ENCODE measurements around the gene MAGIX. TPM values are rescaled to one million over a fixed set of nuclear protein-coding genes. Genes with fewer than 3 reads are reported as not detected.

Gene MAGIX
- polyA plus RNA-seq, 6 donors from 2014 or later = 0.18 to 0.96 (median 0.35) TPM; not detected in 1

- H3K9me3 Mint-ChIP-seq = peaks cover 0 to 2% (median 0%) of the 10 kb centered on the region in 7 donors
- peak overlapping the region; percentile 77 to 97 (median 94) for H3K4me3 Mint-ChIP-seq
- DNase-seq = no peak
- H3K4me1 Mint-ChIP-seq = peaks cover 20 to 27% (median 24%) of the 10 kb centered on the region in 3 donors
- peak overlapping the region in 4 of 6 donors; percentile 57 to 97 (median 90) for H3K27ac Mint-ChIP-seq
- H3K36me3 Mint-ChIP-seq = no peaks in the 10 kb centered on the region
- H3K27me3 Mint-ChIP-seq = no peaks in the 10 kb centered on the region
- peak; percentile 2 to 13 for ATAC-seq (ENCODE audit: low read depth in 2 of 2)
Measured at GRCh38 chrX:49191574-49192011, 29.0 kb downstream of the MAGIX start.

- H3K27ac Mint-ChIP-seq = peak overlapping the region in 2 of 6 donors; percentile 23 to 59
- H3K27me3 Mint-ChIP-seq = peaks cover 0 to 2% (median 0%) of the 10 kb centered on the region in 3 donors
- DNase-seq (no peak), ATAC-seq (ENCODE audit: low read depth in 2 of 2) (no peak)
- peaks cover 19 to 23% (median 20%) of the 10 kb centered on the region in 3 donors for H3K4me1 Mint-ChIP-seq
- H3K36me3 Mint-ChIP-seq = no peaks in the 10 kb centered on the region
- H3K4me3 Mint-ChIP-seq = peak overlapping the region in 4 of 8 donors; percentile 8 to 81 (median 50)
- H3K9me3 Mint-ChIP-seq = peaks cover 0 to 2% (median 0%) of the 10 kb centered on the region in 7 donors
Measured at GRCh38 chrX:49192722-49193328, 30.3 kb downstream of the MAGIX start.

GRCh38 chrX:49193542-49193964, 31.0 kb downstream of the MAGIX start:
- no peaks in the 10 kb centered on the region for H3K36me3 Mint-ChIP-seq
- H3K4me3 Mint-ChIP-seq = peak overlapping the region in 1 of 8 donors; percentile 82
- DNase-seq (no peak), ATAC-seq (ENCODE audit: low read depth in 2 of 2) (no peak)
- peaks cover 0 to 9% (median 0%) of the 10 kb centered on the region in 3 donors for H3K27me3 Mint-ChIP-seq
- H3K9me3 Mint-ChIP-seq = peaks cover 0 to 2% (median 0%) of the 10 kb centered on the region in 7 donors
- no peak overlapping the region for H3K27ac Mint-ChIP-seq
- peaks cover 21 to 28% (median 22%) of the 10 kb centered on the region in 3 donors for H3K4me1 Mint-ChIP-seq

GRCh38 chrX:49197543-49198087, 35.1 kb downstream of the MAGIX start:
- Mint-ChIP-seq H3K27ac (no peak overlapping the region), H3K36me3 (no peaks in the 10 kb centered on the region)

GRCh38 chrX:49198540-49199314, 36.2 kb downstream of the MAGIX start:
- Mint-ChIP-seq H3K27ac (no peak overlapping the region), H3K36me3 (no peaks in the 10 kb centered on the region), H3K4me1 (peaks cover 12 to 18% (median 14%) of the 10 kb centered on the region in 3 donors), H3K9me3 (peaks cover 0 to 2% (median 0%) of the 10 kb centered on the region in 7 donors), H3K27me3 (peaks cover 0 to 11% (median 0%) of the 10 kb centered on the region in 3 donors), H3K4me3 (peak overlapping the region; percentile 24 to 79 (median 47))
- ATAC-seq (ENCODE audit: low read depth in 2 of 2) = no peak
- no peak for DNase-seq

More at GRCh38 chrX:49197543-49198087, 35.1 kb downstream of the MAGIX start:
- Mint-ChIP-seq H3K4me1 (peaks cover 15 to 22% (median 18%) of the 10 kb centered on the region in 3 donors), H3K27me3 (peaks cover 0 to 11% (median 0%) of the 10 kb centered on the region in 3 donors), H3K4me3 (peak overlapping the region in 2 of 8 donors; percentile 17 to 79), H3K9me3 (peaks cover 0 to 2% (median 0%) of the 10 kb centered on the region in 7 donors)
- DNase-seq = no peak
- ATAC-seq (ENCODE audit: low read depth in 2 of 2) = no peak

GRCh38 chrX:49199315-49199595, 36.7 kb downstream of the MAGIX start:
- Mint-ChIP-seq H3K4me1 (peaks cover 11 to 18% (median 12%) of the 10 kb centered on the region in 3 donors), H3K27ac (no peak overlapping the region), H3K36me3 (no peaks in the 10 kb centered on the region), H3K4me3 (peak overlapping the region in 1 of 8 donors; percentile 48), H3K9me3 (peaks cover 0 to 2% (median 0%) of the 10 kb centered on the region in 7 donors), H3K27me3 (peaks cover 0 to 16% (median 0%) of the 10 kb centered on the region in 3 donors)
- ATAC-seq (ENCODE audit: low read depth in 2 of 2) (no peak), DNase-seq (no peak)

GRCh38 chrX:49199906-49200771, 37.6 kb downstream of the MAGIX start, which contains the start of gene SYP:
Gene SYP (minus strand): TSS chrX:49200193. CDS start chrX:49200186, 7 bp downstream.
- no peaks in the 10 kb centered on the region for H3K36me3 Mint-ChIP-seq
- H3K27ac Mint-ChIP-seq = peak within 1 kb of the TSS in 4 of 6 donors; percentile 49 to 69 (median 63)
- ATAC-seq (ENCODE audit: low read depth in 2 of 2) (peak; percentile 95 to 96), DNase-seq (peak; percentile 84)
- H3K4me1 Mint-ChIP-seq = peaks cover 11 to 18% (median 12%) of the 10 kb centered on the region in 3 donors
- H3K27me3 Mint-ChIP-seq = peaks cover 0 to 17% (median 0%) of the 10 kb centered on the region in 3 donors
- peak within 1 kb of the TSS; percentile 48 to 85 (median 78) for H3K4me3 Mint-ChIP-seq
- peaks cover 0 to 2% (median 0%) of the 10 kb centered on the region in 7 donors for H3K9me3 Mint-ChIP-seq

- DNase-seq = no peak
- peak overlapping the region in 1 of 8 donors; percentile 51 for H3K4me3 Mint-ChIP-seq
- no peak overlapping the region for H3K27ac Mint-ChIP-seq
- H3K27me3 Mint-ChIP-seq = peaks cover 0 to 17% (median 0%) of the 10 kb centered on the region in 3 donors
- no peak for ATAC-seq (ENCODE audit: low read depth in 2 of 2)
- peaks cover 0 to 2% (median 0%) of the 10 kb centered on the region in 7 donors for H3K9me3 Mint-ChIP-seq
- H3K4me1 Mint-ChIP-seq = peaks cover 11 to 18% (median 12%) of the 10 kb centered on the region in 3 donors
- no peaks in the 10 kb centered on the region for H3K36me3 Mint-ChIP-seq
Measured at GRCh38 chrX:49202022-49202421, 39.5 kb downstream of the MAGIX start.

GRCh38 chrX:49203536-49203935, 41.0 kb downstream of the MAGIX start:
- peaks cover 4 to 13% (median 5%) of the 10 kb centered on the region in 3 donors for H3K4me1 Mint-ChIP-seq
- H3K36me3 Mint-ChIP-seq = no peaks in the 10 kb centered on the region
- ATAC-seq (ENCODE audit: low read depth in 2 of 2) (no peak), DNase-seq (no peak)
- no peak overlapping the region for H3K4me3 Mint-ChIP-seq
- H3K27ac Mint-ChIP-seq = no peak overlapping the region
- H3K27me3 Mint-ChIP-seq = peaks cover 0 to 9% (median 0%) of the 10 kb centered on the region in 3 donors
- peaks cover 0 to 2% (median 0%) of the 10 kb centered on the region in 7 donors for H3K9me3 Mint-ChIP-seq

GRCh38 chrX:49204017-49204416, 41.5 kb downstream of the MAGIX start:
- H3K27me3 Mint-ChIP-seq = peaks cover 0 to 7% (median 0%) of the 10 kb centered on the region in 3 donors
- no peak overlapping the region for H3K27ac Mint-ChIP-seq
- DNase-seq (no peak), ATAC-seq (ENCODE audit: low read depth in 2 of 2) (no peak)
- peaks cover 0 to 2% (median 0%) of the 10 kb centered on the region in 7 donors for H3K9me3 Mint-ChIP-seq
- H3K4me1 Mint-ChIP-seq = peaks cover 3 to 10% (median 4%) of the 10 kb centered on the region in 3 donors
- H3K36me3 Mint-ChIP-seq = no peaks in the 10 kb centered on the region
- no peak overlapping the region for H3K4me3 Mint-ChIP-seq

- Mint-ChIP-seq H3K4me1 (peaks cover 0 to 7% (median 4%) of the 10 kb centered on the region in 3 donors), H3K9me3 (peaks cover 0 to 2% (median 0%) of the 10 kb centered on the region in 7 donors), H3K4me3 (no peak overlapping the region), H3K27ac (peak overlapping the region in 1 of 6 donors; percentile 76), H3K36me3 (no peaks in the 10 kb centered on the region), H3K27me3 (peaks cover 0 to 7% (median 0%) of the 10 kb centered on the region in 3 donors)
- no peak for ATAC-seq (ENCODE audit: low read depth in 2 of 2)
- no peak for DNase-seq
Measured at GRCh38 chrX:49204709-49205108, 42.2 kb downstream of the MAGIX start.

GRCh38 chrX:49205443-49205842, 42.9 kb downstream of the MAGIX start:
- H3K9me3 Mint-ChIP-seq = peaks cover 0 to 2% (median 0%) of the 10 kb centered on the region in 7 donors
- H3K27ac Mint-ChIP-seq = no peak overlapping the region
- DNase-seq = no peak
- ATAC-seq (ENCODE audit: low read depth in 2 of 2) = no peak
- H3K27me3 Mint-ChIP-seq = peaks cover 0 to 7% (median 0%) of the 10 kb centered on the region in 3 donors
- no peak overlapping the region for H3K4me3 Mint-ChIP-seq
- no peaks in the 10 kb centered on the region for H3K36me3 Mint-ChIP-seq
- peaks cover 0 to 6% (median 4%) of the 10 kb centered on the region in 3 donors for H3K4me1 Mint-ChIP-seq

Measured in naive B cell (primary cell).